Left ventricle myocardium superior (tissue), 1 donor: ENCODE results near the gene CNGA2. TPM values are rescaled to one million over a fixed set of nuclear protein-coding genes. Genes with fewer than 3 reads are reported as not detected.
"Not testable (repeated sequence)": the region's sequence is repeated elsewhere in the genome, so short reads cannot be mapped to it uniquely, and the experiment has no call there.

Experiments
- ATAC-seq: fragments of 200-7000 bp; cut with Tn5 transposase; one replicate; pipeline ENCODE4 v1.9.1; 2020; ENCODE audit warnings: mild to moderate bottlenecking, moderate library complexity
- DNase-seq: peaks from one replicate; pipeline ENCODE4 v3.0.0-alpha.2; 2020
- intact Hi-C: fragments of 100-400 bp; cut with micrococcal nuclease; formaldehyde crosslinking; loops from one replicate; pipeline ENCODE4 v1.11.0; 2022
- long read RNA-seq: library from polyadenylated mRNA; unstranded; transcript quantifications from one replicate; pipeline ENCODE4 v2.0.0, GENCODE V29; 2021
- total RNA-seq: library from RNA; stranded (reverse); fragmentation: NEBNext Ultra II Directional; extraction: Animal tissue kit (Norgen Biotek cat#: 25700); gene quantifications from one replicate; pipeline ENCODE4 v1.2.1, GENCODE V29; 2021
- donor health status: DM: no; HTN: yes; CAD: no; lungs with severe emphysema.

The CNGA2 gene
- not detected for total RNA-seq
- long read RNA-seq: 0 reads

GRCh38 chrX:151734446-151734845, at the start of gene CNGA2:
Gene CNGA2 (plus strand): TSS chrX:151734746. CDS start chrX:151738484, 3,738 bp downstream.
- intact Hi-C loops: no loop called here
- DNase-seq (no peak), ATAC-seq (no peak)

GRCh38 chrX:151687635-151688034, 46.9 kb upstream of the CNGA2 start:
- ATAC-seq (no peak), DNase-seq (no peak)
- intact Hi-C loops: no loop called here

- intact Hi-C loops: no loop called here
- ATAC-seq: no peak
These were observed 45.9 kb upstream of the CNGA2 start for GRCh38 chrX:151688695-151689094.

GRCh38 chrX:151692825-151693224, 41.7 kb upstream of the CNGA2 start:
- DNase-seq (no peak), ATAC-seq (no peak)
- intact Hi-C loops: no loop called here

More at GRCh38 chrX:151688695-151689094, 45.9 kb upstream of the CNGA2 start:
- no peak for DNase-seq

- no peak for DNase-seq
- intact Hi-C loops: no loop called here
These were observed 40.4 kb upstream of the CNGA2 start for GRCh38 chrX:151694121-151694520.

GRCh38 chrX:151694661-151695582, 39.6 kb upstream of the CNGA2 start, which contains the start of gene PRRG3:
Gene PRRG3 (plus strand): TSS chrX:151695458. CDS start chrX:151698815, 3,357 bp downstream.
- no peak for ATAC-seq
- intact Hi-C loops: no loop called here
- no peak for DNase-seq

More at GRCh38 chrX:151694121-151694520, 40.4 kb upstream of the CNGA2 start:
- no peak for ATAC-seq

GRCh38 chrX:151695583-151696340, 38.8 kb upstream of the CNGA2 start:
- intact Hi-C loops: no loop called here
- ATAC-seq: no peak
- no peak for DNase-seq

- intact Hi-C loops, DNase-seq: not testable (repeated sequence)
- ATAC-seq: peak; percentile 47
These were observed 37.5 kb upstream of the CNGA2 start for GRCh38 chrX:151697082-151697481.

GRCh38 chrX:151697522-151697921, 37.0 kb upstream of the CNGA2 start:
- DNase-seq (no peak), ATAC-seq (peak; percentile 80)
- intact Hi-C loops: no loop called here

- intact Hi-C loops: no loop called here
- no peak for DNase-seq
These were observed 36.1 kb upstream of the CNGA2 start for GRCh38 chrX:151698485-151698884.

GRCh38 chrX:151699746-151700145, 34.8 kb upstream of the CNGA2 start:
- DNase-seq: no peak
- intact Hi-C loops: no loop called here
- ATAC-seq: no peak

More at GRCh38 chrX:151698485-151698884, 36.1 kb upstream of the CNGA2 start:
- ATAC-seq: no peak

- intact Hi-C loops: no loop called here
- DNase-seq (no peak), ATAC-seq (no peak)
These were observed 34.0 kb upstream of the CNGA2 start for GRCh38 chrX:151700581-151700980.

GRCh38 chrX:151701071-151701470, 33.5 kb upstream of the CNGA2 start:
- ATAC-seq (no peak), DNase-seq (no peak)
- intact Hi-C loops: no loop called here

- intact Hi-C loops: no loop called here
- DNase-seq (no peak), ATAC-seq (no peak)
These were observed 33.0 kb upstream of the CNGA2 start for GRCh38 chrX:151701531-151701930.

- ATAC-seq: no peak
- intact Hi-C loops: no loop called here
- no peak for DNase-seq
These were observed 32.4 kb upstream of the CNGA2 start for GRCh38 chrX:151702026-151702714.

- DNase-seq (no peak), ATAC-seq (peak; percentile 31)
- intact Hi-C loops: no loop called here
These were observed 31.7 kb upstream of the CNGA2 start for GRCh38 chrX:151702741-151703340.

GRCh38 chrX:151703487-151703886, 31.1 kb upstream of the CNGA2 start:
- intact Hi-C loops: no loop called here
- DNase-seq (peak; percentile 77), ATAC-seq (peak; percentile 90)

GRCh38 chrX:151704041-151704663, 30.4 kb upstream of the CNGA2 start:
- peak; percentile 56 for ATAC-seq

GRCh38 chrX:151708821-151709220, 25.7 kb upstream of the CNGA2 start:
- DNase-seq (no peak), ATAC-seq (no peak)
- intact Hi-C loops: no loop called here

More at GRCh38 chrX:151704041-151704663, 30.4 kb upstream of the CNGA2 start:
- no peak for DNase-seq
- intact Hi-C loops: no loop called here
